HG03095 (cell line): ENCODE results near the gene CDH23.

ENCODE experiments used
- ATAC-seq: cut with Tn5 transposase; IDR thresholded peaks from one replicate; pipeline ENCODE4 v1.9.1; 2021; ENCODE audit warnings: moderate library complexity; ENCODE audit not compliant: unreplicated experiment

The CDH23 gene

DNA sequence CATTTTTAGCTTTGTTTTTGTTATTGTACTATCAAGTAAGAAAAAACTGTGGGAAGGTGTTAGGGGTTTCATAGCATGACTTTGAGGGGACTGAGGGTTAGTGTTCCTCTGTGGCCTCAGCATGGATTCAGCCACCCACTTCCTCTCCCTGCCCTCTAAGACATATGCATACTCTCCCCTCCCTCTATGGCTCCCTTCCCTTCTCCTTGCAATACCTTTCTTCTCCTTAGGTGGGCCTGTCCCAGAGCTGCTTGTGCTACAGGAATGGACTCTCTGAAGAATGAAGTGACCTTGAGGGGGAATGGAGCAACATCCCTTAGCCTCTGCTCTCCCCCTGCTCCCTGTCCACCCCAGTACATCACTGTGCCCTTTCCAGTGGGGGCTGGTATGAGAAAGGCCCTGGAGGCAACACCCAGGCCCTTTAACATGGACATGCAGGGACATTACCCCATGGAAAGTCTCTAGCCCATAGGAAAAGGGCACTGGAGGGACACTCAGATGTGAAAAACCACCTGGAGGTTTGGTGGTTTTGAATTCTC is 22.4 kb downstream of the CDH23 start:
- no peak for ATAC-seq

DNA sequence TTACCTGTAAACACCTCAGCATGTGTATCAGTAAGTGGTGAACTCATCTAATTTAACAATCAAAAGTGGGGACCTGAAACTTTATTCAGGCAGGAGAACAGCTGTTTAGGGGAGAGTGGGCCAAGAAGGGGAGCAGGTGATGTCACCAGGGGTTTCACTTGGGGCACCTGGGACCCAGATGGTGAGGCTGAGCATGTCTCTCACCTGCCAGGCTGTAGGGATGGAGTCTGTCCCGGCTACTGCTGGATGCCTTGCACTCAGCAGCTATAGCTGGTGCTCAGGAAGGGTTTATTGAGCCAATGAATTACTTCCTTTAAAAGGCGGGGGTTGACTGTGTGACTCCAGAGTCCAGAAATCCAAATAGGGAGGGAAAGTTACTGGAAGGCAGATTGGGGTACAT is 23.0 kb downstream of the CDH23 start:
- ATAC-seq: no peak

DNA sequence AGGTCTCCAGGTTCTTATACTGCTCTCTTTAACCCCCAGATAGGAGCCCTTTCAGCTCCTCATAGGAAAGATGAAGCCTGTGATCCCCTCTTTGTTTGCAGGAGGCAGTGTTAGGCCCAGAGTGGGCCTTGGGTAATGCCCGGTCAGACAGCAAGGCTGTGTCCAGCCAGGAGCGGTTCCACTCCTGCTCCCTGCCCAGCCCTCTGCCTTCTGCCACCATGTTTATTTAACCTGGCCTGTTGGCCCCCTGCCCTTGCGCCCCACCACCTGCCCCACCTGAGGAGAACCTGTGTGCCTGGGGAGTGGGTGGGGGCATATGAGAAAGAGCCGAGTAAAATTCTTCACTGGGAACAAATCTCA is 24.3 kb downstream of the CDH23 start:
- no peak for ATAC-seq

DNA sequence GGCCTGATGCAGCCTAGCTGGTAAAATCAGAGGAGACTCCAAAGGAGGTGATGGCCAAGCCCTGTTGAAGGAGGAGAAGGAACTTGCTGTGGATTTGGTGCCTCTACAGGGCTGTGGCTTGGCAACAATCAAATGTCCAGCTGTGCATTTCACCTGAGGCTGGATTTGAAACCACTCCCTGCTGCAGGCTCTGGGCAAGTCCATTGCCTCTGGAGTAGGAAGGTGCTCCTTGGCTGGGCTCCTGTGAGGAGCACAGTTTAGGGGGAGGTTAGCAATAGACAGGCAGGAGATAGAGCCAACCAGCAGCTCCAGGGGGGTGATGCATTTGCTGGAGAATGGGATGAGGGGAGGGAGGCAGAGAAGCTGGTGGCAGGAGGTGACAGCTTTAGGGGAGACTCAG is 26.5 kb downstream of the CDH23 start:
- ATAC-seq: no peak

DNA sequence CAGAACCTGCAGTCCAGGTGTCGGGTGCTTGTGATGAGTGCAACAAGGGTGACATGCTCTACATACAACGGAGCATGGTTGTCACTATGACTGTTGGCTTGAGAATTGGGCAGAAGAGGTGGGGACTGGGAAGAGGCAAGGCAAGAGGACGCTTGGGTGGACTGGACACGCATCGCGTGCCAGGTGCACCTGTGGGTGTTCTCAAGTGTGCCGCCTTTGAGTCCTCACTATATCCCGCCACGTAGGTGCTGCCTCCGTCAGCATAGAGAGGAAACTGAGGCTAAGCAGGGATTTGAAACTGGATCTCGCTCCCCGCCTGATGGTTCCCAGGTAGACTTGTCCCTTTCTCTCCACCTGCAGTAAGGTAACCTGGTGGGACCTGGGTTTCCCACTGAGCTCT is 27.2 kb downstream of the CDH23 start:
- ATAC-seq: no peak

DNA sequence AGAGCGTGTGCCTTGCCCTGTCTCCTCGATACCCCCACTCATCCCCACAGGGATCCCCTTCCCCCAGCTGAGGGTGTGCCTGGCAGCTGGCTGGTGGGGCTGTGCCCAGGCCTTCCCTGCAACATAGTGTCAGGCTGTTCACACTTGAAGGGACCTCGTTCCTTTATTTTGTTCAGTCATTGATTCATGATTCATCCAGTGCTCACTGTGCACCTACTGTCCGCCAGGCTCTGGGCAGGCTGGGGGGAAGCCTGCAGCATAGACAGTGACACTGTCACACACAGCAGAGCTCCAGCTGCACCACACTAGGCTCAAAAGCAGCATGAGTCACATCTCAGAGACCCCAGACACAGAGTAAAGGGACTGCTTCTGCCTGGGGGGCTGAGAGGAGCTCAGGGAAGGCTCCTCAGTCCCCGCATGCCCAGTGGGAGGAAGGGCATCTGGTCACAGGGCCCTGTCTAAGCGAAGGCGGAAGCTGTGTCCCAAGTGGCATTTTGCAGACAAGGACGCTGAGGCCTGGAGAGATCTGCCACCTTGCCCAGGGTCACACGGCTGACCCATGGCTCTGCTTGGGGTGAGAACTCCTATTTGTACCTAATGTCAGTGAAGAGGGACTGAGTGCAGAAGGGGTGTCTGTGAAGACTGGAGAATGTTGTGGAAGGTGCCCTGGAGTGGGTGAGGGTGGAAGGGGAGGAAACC is 27.9 kb downstream of the CDH23 start:
- ATAC-seq: no peak

DNA sequence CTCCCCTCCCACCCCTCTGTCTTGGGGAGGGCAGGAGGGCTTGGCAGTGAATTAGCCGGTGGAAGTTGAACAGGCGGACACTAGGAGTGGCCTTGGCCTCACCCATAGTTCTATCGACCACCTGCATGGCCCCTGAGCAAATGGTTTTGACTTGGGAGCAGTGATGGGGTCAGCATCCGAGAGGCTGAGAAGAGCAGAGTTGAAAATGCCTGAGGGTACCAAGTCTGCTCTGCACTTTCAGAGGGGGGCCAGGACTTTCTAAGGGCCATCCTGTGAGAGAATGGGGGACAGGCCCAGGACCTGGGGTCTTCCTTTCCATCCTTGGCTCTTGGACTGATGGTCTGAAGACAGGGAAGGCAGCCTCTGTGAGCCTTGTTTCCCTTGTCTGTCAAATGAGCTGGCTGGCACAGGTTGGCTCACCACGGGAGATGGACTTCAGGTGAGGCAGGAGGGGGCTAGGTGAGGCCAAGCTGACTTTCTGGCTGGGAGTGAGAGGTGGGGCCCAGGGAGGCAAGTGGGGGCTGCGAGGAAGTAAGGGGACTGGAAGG is 29.4 kb downstream of the CDH23 start:
- ATAC-seq: no peak

DNA sequence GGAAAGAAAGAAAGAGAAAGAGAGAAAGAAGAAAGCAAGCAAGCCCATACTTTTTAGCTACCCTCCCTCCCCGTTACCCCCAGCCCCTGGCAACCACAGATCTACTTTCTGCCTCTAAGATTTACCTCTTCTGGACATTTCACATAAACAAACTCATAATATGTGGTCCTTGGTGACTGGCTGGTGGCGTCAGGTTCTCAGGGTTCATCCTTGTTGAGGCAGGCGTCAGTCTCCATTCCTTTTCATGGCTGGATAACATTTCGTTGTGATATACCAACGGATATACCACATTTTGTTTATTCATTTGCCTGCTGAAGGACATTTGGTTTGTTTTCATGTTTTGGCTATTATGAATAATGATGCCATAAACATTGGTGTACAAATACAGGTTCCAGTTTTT is 30.5 kb downstream of the CDH23 start:
- no peak for ATAC-seq

DNA sequence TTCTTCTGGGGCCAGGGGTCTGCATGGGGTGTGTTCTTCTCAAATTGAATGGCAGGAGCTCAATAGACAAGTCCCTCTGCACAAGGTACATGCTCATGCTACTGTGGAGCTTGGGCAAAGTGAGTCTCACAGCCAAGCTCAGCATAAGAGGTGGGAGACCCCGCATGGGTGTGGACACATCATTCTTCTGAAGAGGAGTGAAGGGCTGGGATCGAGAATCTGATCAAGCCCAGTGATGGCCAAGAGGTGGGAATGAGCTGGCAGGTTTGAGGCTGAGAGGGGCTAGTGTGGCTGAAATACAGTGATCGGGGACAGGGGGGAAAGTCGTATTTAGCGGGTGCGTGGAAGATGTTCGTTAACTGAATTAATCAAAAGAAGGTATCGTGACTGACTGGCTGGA is 32.6 kb downstream of the CDH23 start:
- no peak for ATAC-seq

DNA sequence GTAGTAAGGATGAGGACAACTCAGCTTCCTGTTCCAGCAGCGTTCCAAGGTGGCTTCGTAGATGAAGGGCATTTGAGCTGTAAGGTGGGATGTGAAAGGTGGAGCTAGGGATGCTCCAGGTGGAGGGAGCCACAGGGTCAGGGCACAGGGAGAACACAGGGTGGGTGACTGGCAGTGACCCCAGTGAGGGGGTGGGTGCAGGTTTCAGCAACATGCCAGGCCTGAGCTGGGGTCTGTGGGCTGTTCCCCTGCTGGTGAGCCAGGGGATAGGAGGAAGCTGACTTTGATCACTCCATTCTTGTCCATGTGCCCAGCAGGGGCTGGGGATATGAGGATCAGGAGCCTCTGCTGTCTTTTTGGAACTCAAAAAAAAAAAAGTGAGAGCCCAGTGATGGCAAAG is 33.2 kb downstream of the CDH23 start:
- ATAC-seq: no peak

DNA sequence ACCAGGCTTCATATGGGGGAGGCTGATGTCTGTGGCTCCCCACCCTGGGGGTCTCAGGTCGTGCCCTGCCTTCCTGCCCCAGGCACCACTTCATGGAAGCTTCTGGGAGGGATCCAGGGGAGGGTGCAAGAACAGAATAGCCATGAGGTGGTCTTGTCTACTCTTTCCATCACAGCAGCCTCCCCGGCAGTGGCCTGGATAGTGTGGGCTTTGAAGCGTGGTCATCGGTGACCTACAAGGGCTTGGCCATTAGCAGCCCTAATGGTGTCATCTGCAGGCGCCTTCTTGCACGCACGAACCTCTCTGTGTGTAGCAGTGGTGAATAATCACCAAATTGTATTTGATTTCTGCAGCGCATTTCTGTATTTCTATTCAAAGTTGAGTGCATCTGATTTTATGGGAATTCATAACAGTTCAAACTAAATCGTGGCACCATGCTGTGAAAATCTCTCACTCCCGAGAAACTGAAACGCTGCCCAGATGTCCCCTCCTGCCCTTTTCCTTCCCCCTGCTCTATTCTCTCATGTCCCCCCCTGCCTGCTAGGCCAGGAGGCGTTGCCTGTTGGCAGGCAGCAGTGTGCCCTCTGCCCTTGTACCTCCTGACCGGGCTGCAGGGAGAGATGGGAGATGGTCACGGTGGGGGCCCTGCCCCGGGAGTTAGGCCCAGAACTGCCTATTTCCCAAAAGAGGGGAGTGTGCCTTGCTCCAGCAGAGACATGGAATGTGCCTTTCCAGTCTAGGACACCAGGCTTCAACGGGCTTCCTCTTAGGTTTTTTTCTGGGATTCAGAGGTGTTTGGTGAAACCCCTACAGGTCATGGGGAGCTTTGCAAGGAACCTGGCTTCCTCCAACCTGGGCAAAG is 34.8 kb downstream of the CDH23 start:
- no peak for ATAC-seq

DNA sequence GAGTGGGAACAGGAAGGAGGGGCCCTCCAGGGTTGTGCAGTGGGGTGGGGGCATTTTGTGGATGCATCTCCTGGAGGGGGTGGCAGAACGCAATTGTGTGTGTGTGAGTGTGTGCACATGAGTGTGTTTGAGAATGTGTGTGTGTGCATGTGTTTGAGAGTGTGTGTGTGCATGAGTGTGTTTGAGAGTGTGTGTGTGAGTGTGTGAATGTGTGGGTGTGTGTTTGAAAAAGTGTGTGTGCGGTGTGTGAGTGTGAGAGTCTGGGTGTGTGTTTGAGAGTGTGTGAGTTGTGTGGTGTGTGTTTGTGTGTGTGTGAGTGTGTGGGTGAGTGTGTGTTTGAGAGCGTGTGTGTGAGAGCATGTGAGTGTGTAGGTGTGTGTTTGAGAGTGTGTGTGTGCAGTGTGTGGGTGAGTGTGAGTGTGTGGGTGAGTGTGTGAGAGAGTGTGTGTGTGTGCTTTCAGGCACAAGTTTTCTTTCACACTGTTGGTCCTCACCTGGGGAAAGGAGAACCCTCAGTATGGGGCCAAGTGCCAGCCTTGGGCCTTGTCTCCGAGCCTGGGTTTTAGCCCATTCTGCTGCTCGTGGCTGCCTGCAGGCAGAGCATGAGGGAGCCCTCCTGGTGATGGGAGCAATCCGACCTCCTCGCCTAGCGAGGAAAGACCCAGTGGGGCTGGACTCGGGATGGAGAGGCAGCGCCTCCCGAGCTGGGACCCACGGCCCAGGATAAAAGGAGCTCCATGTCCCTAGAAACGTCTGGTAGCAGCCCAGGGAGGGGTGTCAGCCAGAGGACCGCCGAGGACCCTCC is 35.6 kb downstream of the CDH23 start:
- ATAC-seq: no peak

DNA sequence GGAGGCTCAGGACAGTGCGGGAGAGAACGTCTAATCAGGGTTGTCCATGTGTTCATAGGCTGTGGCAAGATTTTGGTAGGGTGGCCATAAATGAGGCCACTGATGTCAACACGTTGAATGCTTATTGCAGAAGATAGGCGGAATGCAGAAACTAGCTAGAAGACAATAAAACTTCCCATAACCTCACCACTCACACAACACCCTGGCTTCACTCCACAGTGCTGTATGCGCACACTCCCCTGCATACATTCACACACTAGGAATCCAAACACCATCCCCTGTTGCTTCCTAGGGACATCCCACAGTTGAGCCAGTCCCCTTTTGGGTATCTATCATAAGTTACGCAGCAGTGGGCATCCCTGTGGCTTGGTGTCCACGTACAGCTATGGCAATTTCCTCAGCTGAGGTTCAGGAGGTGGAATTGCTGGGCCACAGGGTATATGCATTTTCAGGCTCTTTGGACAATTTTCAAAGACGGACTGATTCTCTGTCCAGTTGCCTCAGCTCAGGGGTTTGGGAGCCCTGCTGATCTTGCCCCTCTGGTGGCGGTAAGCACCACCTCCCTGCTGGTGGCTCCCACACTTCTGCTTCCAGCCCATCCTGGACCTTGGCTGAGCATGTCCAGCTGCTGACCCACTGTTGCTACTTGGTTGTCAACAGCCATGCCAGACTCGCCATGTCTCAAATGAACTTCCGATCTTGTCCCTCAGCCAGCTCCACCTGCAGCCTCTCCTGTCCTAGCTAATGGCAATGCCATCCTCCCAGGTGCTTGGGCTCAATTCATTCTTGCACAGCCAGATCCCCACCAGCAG is 36.4 kb downstream of the CDH23 start:
- no peak for ATAC-seq

DNA sequence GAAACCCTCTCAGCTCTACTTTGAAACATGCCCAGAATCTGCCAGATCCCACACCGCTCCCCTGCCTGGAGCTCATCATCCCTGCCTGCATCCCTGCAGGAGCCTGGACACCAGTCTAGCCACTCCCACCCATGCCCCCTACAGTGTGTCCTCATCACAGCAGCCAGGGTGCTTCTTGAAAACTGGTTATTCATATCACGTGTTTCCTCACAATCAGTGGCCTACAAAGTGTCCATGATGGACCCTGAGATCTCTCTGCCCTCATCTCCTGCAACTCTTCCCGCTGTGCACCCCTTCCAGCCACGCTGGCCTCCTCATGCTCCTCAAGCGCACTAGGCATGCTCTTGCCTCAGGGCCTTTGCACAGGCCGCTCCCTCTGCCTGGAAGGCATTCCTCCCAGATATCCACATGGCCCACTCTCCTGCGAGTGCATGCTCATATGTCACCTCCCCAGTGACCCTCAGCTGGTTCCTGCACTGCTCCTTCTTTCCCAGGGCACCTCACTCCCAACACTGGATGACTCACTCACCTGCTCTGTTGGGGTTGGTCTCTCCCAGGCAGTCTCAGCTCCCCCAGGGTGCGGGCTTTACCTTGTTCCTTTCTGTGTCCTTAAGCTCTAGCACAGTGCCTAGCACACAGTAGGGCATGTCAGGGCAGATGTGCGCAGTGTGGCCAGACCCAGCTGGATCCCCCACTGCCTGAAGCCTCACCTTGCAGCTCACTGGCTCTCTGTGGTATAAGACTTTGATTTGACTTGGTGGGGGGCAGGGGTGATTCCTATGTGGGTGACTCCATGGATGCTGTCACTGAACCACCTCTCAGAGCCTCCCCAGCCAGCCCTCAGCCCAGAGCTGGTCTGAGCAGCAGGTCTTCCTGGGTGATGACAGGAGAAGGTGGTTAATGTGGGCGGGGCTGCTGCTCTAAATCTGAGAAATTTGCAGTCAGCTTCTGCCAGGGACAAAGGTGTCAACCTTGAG is 37.3 kb downstream of the CDH23 start:
- no peak for ATAC-seq

DNA sequence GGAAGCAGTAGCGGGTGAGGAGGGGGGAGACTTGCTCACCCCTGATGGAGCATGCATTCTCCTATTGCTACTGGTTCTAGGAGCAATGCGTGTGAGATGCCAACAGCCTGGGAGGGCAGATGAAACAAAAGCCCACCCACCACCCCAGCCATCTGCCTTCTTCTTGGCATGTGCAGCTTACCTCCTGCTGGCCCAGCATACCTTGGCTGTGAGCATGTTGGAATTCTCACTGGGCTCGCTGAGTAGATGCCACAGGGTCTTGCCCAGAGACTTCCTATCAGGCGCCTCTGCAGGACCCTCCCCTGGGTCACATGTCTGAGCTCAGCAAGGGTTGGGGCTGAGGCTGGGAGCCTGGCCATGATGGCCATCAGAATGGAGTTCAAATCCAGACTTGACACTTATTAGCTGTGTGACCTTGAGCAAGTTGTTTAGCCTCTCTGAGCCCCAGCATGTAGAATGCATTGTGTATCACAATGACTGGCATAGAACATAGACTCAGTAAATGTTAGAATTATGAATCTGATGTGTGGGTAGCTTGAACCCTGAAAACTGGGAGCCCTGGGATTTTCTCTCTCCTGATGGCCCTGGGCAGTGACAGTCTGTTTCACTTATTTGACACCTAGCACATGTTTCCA is 38.2 kb downstream of the CDH23 start:
- ATAC-seq: no peak

DNA sequence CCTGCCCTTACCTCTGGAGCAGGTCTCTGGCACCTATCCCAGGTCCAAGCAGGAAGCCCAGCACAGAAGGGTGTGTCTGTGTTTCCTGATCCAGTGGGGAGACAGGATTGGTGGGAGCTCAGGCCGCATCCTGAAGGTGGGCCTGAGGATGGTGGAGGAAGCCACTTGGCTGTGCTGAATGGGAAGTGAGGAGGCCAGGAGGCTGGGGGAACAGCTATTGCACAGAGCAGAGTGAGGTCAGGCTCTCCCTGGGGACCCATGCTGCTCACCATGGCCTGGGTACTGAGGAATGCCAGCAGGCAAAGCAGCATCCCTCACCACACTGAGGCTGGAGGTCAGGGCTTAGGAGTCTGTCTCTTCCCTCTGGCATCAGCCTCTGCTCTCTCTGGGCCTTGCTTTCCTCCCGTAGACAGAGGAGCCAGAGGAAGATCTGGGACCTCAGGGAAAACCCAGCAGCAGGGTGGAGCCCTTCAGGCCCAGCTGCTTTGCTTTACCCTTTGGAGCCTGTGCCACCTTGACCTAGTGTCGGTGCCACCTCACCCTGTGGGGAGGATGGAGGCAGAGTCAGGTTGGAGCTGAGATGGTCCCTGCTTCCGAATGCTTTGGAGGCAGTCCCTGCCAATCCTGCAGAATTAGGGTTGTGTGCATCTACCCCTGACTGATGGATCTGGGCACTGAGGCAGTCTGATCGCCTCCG is 39.0 kb downstream of the CDH23 start:
- no peak for ATAC-seq

DNA sequence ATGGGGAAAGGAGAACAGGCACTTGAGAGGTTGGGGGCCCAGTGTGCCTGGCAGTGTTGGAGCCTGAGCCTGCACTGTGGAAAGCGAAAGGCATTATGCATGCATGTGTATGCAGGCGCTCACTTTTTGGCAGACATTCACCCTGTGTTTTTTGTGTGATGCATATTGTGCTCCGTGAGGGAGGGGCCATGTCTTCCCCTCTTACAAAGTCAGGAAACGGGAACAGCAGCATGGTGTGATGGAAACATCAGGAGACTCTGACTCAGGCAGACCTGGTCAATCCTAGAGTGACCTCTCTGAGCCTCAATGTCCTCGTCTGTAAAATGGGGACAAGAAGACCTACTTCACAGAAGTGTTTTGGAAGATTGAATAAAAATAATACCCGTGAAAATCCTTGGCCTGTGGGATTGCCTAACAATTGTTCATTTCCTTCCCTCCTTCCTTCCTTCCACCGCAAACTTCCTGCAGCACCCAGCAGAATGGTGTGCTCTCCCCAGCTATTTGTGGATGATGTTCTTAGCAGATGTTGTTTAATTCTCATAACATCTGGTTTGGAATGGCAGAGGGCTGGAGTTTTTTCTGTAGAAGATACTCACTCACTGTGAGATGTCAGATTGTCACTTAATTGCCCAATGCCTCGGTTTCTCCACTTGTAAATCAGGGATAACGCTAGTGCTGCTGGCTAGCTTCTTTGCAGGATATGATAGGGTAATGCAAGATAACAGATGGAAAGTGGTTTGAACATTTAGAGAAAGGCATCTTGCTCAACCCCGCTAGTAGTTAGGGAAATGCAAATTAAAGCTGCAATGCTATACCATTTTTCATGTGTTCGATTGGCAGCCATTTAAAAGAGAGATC is 39.8 kb downstream of the CDH23 start:
- no peak for ATAC-seq
